ENCODE measurements around the gene PLEKHM1.
"Not testable (repeated sequence)": the region's sequence is repeated elsewhere in the genome, so short reads cannot be mapped to it uniquely, and the experiment has no call there.

Gene PLEKHM1

GRCh38 chr17:45441526-45442310, 48.8 kb downstream of the PLEKHM1 start:
- DNase-seq (ENCODE audit: low read depth in 2 of 2) = no peak

DNA sequence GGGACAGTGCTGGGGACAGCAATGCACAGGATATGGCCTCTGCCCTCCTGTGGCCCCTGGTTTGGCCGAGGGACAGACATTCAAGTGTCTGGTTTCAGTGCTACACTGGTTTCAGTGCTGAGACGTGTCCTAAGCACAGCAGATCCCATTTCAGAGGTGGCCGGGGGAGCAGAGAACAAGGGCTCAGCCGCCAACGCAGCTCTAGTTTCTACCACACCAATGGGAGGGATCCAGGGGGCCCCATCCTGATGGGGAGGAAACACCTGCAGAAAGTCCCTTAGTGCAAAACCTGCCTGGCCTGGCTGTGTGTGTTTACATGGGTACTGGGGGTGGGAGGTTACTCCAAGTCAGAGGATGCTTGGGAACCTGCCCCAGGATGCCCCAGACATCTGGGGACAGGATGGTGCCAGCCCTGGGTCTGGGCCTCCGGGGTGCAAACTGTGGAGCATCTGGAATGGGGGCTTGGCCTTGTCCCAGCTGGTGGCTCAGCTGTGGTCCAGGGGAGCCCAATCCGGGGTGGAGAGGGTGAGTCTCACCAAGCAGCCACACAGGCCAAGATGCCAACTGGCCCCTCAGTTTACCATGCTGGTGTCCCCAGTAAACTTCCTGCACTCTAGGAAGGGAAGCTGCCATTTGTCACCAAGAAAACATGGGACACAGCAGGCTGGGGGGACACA, 49.5 kb downstream of the PLEKHM1 start:
- DNase-seq (ENCODE audit: low read depth in 2 of 2) = not testable (repeated sequence)

DNA sequence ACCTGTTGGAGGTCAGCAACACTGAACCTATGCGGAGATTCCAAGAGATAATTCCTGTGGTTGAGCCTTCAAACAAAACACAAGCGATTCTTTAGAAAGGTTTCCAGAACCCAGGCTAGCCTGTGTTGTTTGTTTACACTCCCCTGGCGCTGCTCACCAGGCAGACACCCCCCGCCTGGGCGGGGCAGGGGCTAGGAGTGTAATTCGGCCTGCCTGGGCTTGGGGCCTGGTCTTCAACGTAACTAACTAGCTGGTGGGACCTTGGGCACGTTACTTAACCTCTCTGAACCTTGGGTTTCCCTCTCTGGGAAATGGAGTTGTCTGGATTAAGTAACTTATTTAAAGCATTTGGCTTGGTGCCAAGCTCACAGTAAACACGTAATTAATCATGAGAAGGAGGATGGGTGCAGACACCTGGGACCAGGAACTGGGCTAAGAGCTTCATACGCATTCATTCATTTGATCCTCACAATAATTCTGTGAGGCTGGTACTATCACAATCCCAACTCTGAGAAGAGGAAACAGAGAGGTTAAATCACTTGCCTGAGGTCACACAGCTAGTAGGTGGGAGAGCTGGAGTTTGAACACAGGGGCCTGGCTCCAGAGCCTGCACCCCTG, 50.3 kb downstream of the PLEKHM1 start:
- no peak for DNase-seq (ENCODE audit: low read depth in 2 of 2)

DNA sequence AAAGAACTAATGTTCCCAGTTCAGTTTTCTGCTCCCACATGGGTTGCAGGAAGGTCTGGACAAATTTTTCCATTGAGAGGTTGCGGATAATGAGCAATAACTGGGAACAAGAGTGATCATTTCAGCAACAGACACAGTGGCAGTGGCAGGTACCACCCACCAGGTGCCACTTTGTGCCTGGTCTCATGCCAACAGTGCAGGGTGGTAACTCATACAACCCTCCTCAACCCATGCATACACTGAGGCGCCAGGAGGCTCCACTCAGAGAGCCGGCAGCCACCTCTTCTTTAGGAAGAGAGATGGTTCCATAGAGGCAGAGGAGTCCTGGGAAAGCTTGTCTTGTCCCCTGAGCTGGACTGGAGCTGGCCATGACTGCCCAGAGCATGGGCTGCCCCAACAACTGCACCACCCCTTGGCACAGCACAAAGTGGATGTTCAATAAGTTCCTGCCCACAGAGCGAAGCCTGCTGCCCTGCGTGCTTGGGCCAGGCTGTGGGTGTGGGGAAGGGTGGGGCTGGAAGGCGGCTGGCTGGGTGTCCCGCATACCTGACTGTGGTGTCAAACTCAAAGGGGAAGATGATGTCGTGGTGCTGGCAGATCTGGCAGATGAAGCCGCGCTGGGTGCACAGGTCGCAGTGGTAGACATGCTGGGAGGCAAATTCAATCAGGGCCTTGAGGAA, 51.5 kb downstream of the PLEKHM1 start:
- DNase-seq (ENCODE audit: low read depth in 2 of 2) = no peak

DNA sequence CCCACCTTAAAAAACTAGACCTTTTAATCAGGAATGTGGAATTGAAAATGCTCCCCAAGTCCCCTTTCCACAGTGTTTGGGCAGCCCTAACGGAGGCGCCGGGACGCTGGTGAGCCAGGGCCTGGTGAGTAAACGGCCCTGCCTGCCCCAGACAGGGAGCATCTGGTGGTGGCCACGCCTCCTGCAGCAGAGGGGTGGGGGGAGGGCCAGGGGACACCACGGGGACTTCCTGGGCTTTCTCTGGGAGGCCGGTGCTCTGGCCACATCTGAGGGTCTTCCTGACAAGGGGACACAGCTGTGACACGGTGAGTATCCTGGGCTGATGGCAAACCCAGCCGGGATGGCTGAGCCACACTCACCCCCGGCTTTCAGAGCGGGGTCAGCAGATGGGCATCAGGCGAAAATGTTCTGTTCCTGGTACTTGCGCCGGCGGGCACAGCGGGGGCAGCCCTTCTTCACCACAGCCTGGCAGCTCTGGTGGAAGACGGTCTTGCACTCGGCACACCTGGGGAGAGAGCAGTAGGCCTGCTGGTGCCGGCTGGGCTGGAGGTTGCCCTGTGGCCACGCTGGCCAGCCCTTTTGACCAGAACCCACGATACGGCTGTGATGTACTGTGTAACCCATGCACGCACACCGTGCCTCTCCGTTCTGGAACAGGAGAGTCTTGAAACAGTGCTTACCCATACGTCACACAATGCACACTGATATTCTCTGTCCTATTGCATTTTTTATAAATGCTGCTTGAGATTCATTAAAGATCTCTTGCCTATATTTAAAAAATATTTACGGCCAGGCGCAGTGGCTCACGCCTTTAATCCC, 52.8 kb downstream of the PLEKHM1 start:
- DNase-seq (ENCODE audit: low read depth in 2 of 2) = no peak

DNA sequence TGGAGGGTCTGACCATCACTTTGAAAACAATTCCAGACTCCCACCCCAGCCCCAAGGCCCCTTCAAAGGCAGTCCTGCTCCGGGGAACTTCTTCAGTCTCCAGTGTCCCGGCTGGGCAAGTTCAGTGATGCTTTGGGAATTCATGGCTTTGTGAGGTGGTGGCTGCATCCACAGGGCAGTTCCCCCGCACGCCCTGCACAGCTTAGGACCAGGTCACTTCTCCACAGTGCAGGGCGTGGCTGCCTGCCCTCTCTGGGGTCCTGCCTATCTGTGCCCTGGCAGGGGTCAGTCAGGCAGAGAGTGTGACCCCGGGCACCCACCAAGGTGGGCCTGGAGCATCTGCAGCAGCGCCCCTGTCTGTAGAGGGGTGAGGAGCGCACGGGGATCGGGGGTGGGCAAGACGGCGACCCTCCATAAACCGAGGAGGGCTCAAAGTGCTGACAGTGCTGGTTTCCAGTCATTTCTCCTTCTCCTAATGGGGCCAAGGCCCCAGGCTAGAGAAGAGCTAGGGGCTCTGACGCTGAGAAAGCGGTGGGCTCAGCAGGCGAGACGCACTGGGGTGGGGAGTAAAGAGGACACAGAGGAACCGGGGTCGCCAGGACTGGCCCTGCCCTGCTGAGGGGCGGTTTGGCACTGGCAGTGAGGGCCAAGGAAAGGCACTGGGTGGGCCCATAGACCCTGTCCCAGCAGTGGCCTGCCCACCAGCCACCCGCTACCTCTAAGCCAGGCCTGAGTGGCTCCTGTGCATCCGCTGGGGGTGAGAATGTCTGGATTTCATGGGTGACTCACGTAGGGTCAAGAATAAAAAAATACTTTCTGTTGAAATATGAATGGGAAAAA, 53.7 kb downstream of the PLEKHM1 start:
- no peak for DNase-seq (ENCODE audit: low read depth in 2 of 2)

DNA sequence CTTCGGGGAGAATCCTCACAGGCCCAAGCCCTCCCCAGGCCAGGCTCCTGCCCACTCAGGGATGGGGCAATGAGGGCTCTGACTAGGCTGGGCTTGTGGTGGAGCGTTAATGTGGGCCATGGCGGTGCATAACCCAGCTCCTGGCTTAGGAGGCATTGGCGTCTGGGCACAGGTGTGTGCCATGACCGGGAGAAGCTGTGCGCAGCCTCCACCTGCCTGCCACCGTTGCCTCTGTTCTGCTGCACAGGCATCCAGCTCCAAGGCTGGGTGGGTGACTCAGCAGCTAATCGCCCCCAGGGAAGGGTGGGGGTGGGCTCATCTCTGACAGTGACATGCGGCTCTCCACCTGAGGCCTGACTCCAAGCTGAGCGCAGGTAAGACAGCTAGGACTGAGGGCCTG, 54.4 kb downstream of the PLEKHM1 start:
- no peak for DNase-seq (ENCODE audit: low read depth in 2 of 2)

- DNase-seq (ENCODE audit: low read depth in 2 of 2) = no peak
Measured at GRCh38 chr17:45435481-45435880, 55.0 kb downstream of the PLEKHM1 start.

- no peak for DNase-seq (ENCODE audit: low read depth in 2 of 2)
Measured at GRCh38 chr17:45433159-45433535, 57.4 kb downstream of the PLEKHM1 start.

GRCh38 chr17:45432405-45433158, 57.9 kb downstream of the PLEKHM1 start, which contains the start of gene ARHGAP27:
Gene ARHGAP27 (minus strand): TSS chr17:45432870. CDS start chr17:45430279, 2,591 bp downstream.
- DNase-seq (ENCODE audit: low read depth in 2 of 2) = no peak

DNA sequence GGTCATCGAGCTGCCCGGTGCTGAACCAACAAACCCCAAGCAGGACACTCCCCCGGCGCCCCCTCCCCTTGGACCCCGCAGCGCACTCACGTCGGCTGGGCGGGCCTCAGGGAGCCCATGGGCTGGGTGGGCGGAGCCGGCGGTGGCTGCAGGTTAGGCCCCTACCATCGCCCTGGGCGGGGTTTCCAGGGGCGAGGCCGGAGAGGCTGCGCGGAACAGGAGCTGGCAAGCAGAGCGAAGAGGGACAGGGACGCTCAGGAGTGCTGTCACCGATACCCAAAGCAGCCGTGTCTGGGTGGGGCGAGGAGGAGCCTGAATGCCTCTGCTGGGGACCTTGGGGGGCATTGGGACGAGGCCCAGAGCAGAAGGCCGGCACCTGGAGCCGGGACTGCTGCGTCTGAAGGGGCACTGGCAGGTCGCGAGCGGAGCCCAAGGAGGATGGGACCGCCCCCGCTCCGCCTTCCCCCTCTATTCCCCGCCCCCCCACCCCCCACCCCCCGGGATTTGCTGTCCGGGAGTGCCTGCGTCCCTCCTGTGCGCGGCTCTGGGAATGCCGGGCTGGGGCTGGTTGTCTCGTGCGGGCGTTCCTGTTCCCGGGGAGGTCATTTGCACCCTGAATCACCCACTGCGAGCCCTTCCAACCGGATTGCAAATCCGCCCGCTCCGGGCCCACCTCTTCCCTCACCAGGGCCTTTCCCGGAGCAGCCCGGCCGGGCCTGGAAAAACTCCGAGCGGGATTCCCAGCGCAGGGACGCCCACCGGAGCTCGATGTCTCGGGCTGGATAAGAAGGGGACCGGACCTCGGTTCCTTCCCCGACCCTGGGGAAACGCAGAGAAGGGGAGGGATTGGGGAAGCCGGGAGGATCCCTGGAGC, 58.8 kb downstream of the PLEKHM1 start:
- peak; percentile 39 to 64 for DNase-seq (ENCODE audit: low read depth in 2 of 2)

DNA sequence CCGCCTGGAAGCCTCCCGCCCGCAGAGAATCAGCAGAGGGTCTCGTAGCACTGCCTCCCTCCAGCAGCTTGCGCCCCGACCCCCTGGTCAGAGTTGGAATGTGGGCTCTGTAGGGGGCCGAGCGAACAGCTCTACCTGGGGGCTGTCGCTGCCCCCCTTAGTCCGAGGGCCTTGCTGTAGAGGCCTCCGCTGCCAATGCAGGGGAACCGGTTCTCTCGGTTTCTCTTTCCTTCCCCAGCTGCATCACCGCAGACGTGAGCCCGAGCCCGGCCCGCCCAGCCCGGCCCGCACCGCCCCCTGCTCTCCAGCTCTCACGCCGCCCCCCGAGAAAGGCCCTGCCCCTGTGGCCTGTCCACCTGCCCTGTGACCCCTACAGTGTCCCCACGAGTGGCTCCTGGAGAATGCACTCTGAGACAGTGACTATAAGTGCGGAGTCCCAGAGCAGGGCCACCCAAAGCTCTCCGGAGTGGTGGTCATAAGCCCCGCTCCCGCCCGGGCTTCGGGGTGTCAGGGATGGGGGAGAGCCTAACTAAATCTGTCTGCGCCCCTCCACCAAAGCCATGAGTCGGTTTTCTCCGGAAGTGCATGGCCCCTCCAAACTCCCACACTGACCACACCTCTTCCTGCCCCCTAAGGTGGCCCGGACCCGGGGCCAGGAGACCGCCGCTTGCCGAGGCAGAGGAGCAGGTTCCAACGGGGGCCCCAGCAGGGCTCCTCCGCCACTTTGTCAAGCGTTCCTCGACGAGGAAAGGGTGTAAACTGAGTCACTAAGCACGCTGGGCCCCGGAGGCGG, 59.6 kb downstream of the PLEKHM1 start:
- no peak for DNase-seq (ENCODE audit: low read depth in 2 of 2)

DNA sequence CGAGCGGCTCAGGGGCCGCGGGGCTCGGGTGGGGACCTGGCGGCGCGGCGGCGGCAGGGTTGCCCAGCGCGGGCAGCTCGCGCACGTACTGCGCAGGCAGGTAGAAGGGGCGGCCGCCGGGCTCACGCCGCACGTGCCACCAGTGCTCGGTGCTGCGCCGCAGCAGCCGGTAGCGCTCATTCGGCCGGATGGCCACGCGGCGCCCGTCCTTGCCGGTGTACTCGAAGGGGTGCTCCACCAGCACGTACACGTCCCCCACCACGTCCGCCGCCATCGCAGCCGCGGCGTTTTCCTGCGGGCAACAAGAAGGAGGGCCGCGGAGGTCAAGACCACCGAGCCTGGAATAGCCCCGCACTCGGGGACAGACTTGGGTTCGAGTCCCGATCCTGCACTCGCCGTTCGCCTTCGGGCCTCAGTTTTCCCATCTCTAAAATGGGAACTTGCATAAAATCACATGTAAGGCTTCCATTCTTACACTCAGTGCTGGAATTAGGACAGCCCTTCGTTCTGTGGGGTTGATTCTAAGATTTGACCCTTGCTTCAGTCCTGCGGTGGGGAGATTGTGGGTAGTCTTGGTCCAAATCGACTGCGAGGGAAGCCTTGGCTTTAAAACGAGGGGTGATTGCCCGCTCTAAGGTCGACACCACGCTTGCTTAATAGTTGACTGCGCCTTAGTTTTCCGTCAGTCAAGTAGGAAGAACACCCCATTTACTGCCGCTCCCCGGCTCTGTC, 60.3 kb downstream of the PLEKHM1 start:
- DNase-seq (ENCODE audit: low read depth in 2 of 2) = no peak

DNA sequence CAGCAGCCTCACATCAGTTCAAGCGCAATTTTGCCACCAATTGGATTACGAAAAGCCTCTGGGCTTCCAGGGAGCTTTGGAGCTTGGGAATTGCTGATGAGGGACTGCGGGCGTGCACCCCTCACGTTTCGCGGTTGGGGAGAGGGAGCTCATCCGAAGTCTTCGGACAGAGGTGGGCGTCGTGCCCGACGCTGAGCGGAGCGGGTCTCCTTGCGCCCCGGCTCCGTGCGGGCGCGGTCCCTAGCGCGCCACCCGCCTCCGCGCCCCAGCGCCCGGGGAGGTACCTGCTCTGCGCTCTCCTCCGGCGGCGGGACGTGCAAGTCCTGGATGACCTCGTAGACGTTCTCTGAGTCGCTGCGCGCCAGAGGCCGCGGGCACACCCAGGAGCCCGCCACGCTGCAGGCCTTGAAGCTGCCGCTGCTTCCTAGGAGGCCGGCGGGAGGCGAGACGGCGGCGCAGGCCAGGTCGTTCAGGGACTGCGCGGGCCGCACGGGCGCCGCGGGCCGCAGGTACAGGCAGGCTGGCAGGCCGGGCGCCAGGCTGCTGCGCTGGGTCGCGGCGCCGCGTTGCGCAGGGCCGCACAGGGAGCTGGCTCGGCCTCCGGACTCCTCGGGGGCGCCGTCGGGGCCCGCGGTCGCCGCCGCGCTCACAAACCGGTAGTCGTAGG, 61.0 kb downstream of the PLEKHM1 start:
- DNase-seq (ENCODE audit: low read depth in 2 of 2) = no peak

- no peak for DNase-seq (ENCODE audit: low read depth in 2 of 2)
Measured at GRCh38 chr17:45428931-45429338, 61.6 kb downstream of the PLEKHM1 start.

- peak; percentile 68 to 78 for DNase-seq (ENCODE audit: low read depth in 2 of 2)
Measured at GRCh38 chr17:45428050-45428617, 62.4 kb downstream of the PLEKHM1 start.

Data from activated CD4-positive, alpha-beta T cell treated with anti-CD3 and anti-CD28 coated beads for 24 hours (primary cell).